Loucy (cell line): ENCODE results near the gene SARNP.
"Not testable (repeated sequence)": the region's sequence is repeated elsewhere in the genome, so short reads cannot be mapped to it uniquely, and the experiment has no call there.

ENCODE experiments used
- H2AFZ ChIP-seq: fragments of 200-600 bp; sonication (generic); 2 replicates; pipeline ENCODE4 v1.6.0; 2016; ENCODE audit warnings: antibody characterized with exemption, mild to moderate bottlenecking, low read length, moderate library complexity
- H3F3A ChIP-seq: fragments of 200-600 bp; 2 replicates; pipeline ENCODE4 v1.6.0; 2016; ENCODE audit warnings: antibody characterized with exemption, low read depth, mild to moderate bottlenecking
- H3K27me3 ChIP-seq: fragments of 200-600 bp; sonication (generic); 2 replicates; pipeline ENCODE4 v1.6.1; 2014; ENCODE audit warnings: low read length, mild to moderate bottlenecking; ENCODE audit not compliant: insufficient read depth, poor library complexity, severe bottlenecking
- H3K36me3 ChIP-seq: fragments of 200-600 bp; sonication (generic); 2 replicates; pipeline ENCODE4 v1.6.1; 2016; ENCODE audit warnings: low read length; ENCODE audit not compliant: insufficient read depth
- H3K4me1 ChIP-seq: fragments of 200-600 bp; sonication (generic); 2 replicates; pipeline ENCODE4 v1.5.1; 2014; ENCODE audit warnings: low read length, mild to moderate bottlenecking; ENCODE audit not compliant: insufficient read depth, poor library complexity, severe bottlenecking
- H3K4me2 ChIP-seq: fragments of 200-600 bp; sonication (generic); 2 replicates; pipeline ENCODE4 v1.6.0; 2014; ENCODE audit warnings: antibody characterized with exemption, low read length, low read depth, mild to moderate bottlenecking; ENCODE audit not compliant: poor library complexity, severe bottlenecking
- H3K4me3 ChIP-seq: fragments of 200-600 bp; sonication (generic); 2 replicates; pipeline ENCODE4 v1.5.1; 2014; ENCODE audit warnings: low read length, mild to moderate bottlenecking, mixed read lengths; ENCODE audit not compliant: poor library complexity, severe bottlenecking
- H3K79me2 ChIP-seq: fragments of 200-600 bp; sonication (generic); 2 replicates; pipeline ENCODE4 v1.6.1; 2014; ENCODE audit warnings: low read length; ENCODE audit not compliant: insufficient read depth
- H3K9ac ChIP-seq: fragments of 200-600 bp; sonication (generic); 2 replicates; pipeline ENCODE4 v1.6.0; 2014; ENCODE audit warnings: mild to moderate bottlenecking, low read depth, low read length, moderate library complexity; ENCODE audit not compliant: poor library complexity, severe bottlenecking
- H3K9me2 ChIP-seq: fragments of 200-600 bp; sonication (generic); replicated peaks from 2 replicates; pipeline ENCODE4 v1.6.1; 2016; ENCODE audit warnings: low read depth, low read length, mixed read lengths
- H3K9me3 ChIP-seq: fragments of 200-600 bp; sonication (generic); 2 replicates; pipeline ENCODE4 v1.6.1; 2014; ENCODE audit warnings: mild to moderate bottlenecking, antibody characterized with exemption, low read length, low read depth; ENCODE audit not compliant: insufficient read depth
- H4K20me1 ChIP-seq: fragments of 200-600 bp; sonication (generic); 2 replicates; pipeline ENCODE4 v1.6.0; 2014; ENCODE audit warnings: antibody characterized with exemption, low read length, mild to moderate bottlenecking; ENCODE audit not compliant: insufficient read depth, poor library complexity, severe bottlenecking
- CTCF ChIP-seq: fragments of 200-600 bp; sonication (generic); conservative IDR thresholded peaks from 2 replicates; pipeline ENCODE4 v1.5.1; 2014; ENCODE audit warnings: mild to moderate bottlenecking, antibody characterized with exemption, low read length
- EZH2phosphoT487 ChIP-seq: fragments of 200-600 bp; IDR thresholded peaks from 2 replicates; pipeline ENCODE4 v1.6.1; 2018; ENCODE audit warnings: antibody characterized with exemption, mild to moderate bottlenecking, moderate library complexity, borderline replicate concordance

The SARNP gene

GRCh38 chr12:55765736-55766290, 51.7 kb downstream of the SARNP start:
- H3K9me2 ChIP-seq: no peaks in the 10 kb centered on the region
- no peak overlapping the region for H3K9ac ChIP-seq
- TF ChIP-seq CTCF: no peak
- no peak for TF ChIP-seq EZH2phosphoT487
- H2AFZ ChIP-seq: no peak overlapping the region
- H3K9me3 ChIP-seq: no peaks in the 10 kb centered on the region
- H3K4me1 ChIP-seq: no peaks in the 10 kb centered on the region
- peaks cover 54% of the 10 kb centered on the region; the same call in 1 of the 2 replicates for H3K36me3 ChIP-seq
- H4K20me1 ChIP-seq: no peaks in the 10 kb centered on the region
- H3K4me3 ChIP-seq: no peak overlapping the region
- H3F3A ChIP-seq: no peaks in the 10 kb centered on the region
- no peak overlapping the region for H3K4me2 ChIP-seq
- no peaks in the 10 kb centered on the region for H3K27me3 ChIP-seq
- peaks cover 9% of the 10 kb centered on the region; the same call in 1 of the 2 replicates for H3K79me2 ChIP-seq

GRCh38 chr12:55762646-55763045, 54.9 kb downstream of the SARNP start:
- Histone ChIP-seq H3K4me2 (no peak overlapping the region), H3K27me3 (no peaks in the 10 kb centered on the region), H4K20me1 (no peaks in the 10 kb centered on the region), H2AFZ (no peak overlapping the region), H3K4me1 (no peaks in the 10 kb centered on the region), H3K79me2 (peaks cover 5% of the 10 kb centered on the region; the same call in 1 of the 2 replicates), H3K9ac (no peak overlapping the region), H3F3A (no peaks in the 10 kb centered on the region), H3K9me3 (peaks cover 5% of the 10 kb centered on the region; the same call in 1 of the 2 replicates), H3K36me3 (peaks cover 68% of the 10 kb centered on the region), H3K9me2 (no peaks in the 10 kb centered on the region), H3K4me3 (no peak overlapping the region)
- TF ChIP-seq CTCF (no peak), EZH2phosphoT487 (no peak)

- Histone ChIP-seq H3K4me2 (no peak overlapping the region), H3K36me3 (peaks cover 72% of the 10 kb centered on the region), H2AFZ (no peak overlapping the region), H3K27me3 (no peaks in the 10 kb centered on the region), H3K9ac (no peak overlapping the region), H3K4me3 (no peak overlapping the region), H3K4me1 (no peaks in the 10 kb centered on the region), H3K79me2 (peaks cover 3% of the 10 kb centered on the region; the same call in 1 of the 2 replicates), H3K9me3 (peaks cover 5% of the 10 kb centered on the region; the same call in 1 of the 2 replicates), H3F3A (peaks cover 2% of the 10 kb centered on the region; the same call in 1 of the 2 replicates), H3K9me2 (no peaks in the 10 kb centered on the region), H4K20me1 (peaks cover 4% of the 10 kb centered on the region)
- TF ChIP-seq CTCF (no peak), EZH2phosphoT487 (no peak)
These were observed 56.9 kb downstream of the SARNP start for GRCh38 chr12:55760663-55761062.

GRCh38 chr12:55758575-55758974, 58.9 kb downstream of the SARNP start:
- not testable (repeated sequence) for H4K20me1 ChIP-seq, H3K79me2 ChIP-seq, H3K9ac ChIP-seq, H3K4me1 ChIP-seq, H3K27me3 ChIP-seq, H3F3A ChIP-seq, H3K4me2 ChIP-seq, H2AFZ ChIP-seq, H3K4me3 ChIP-seq, H3K9me2 ChIP-seq, H3K9me3 ChIP-seq
- peaks cover 84% of the 10 kb centered on the region for H3K36me3 ChIP-seq
